Esophagus squamous epithelium (tissue), 5 donors: ENCODE results near the gene FBXO11. TPM values are rescaled to one million over a fixed set of nuclear protein-coding genes. Genes with fewer than 3 reads are reported as not detected.
A peak's percentile ranks its signal among the peaks of the same experiment; 100 is the strongest.
"Not testable (repeated sequence)": the region's sequence is repeated elsewhere in the genome, so short reads cannot be mapped to it uniquely, and the experiment has no call there.

Experiments used
- DNase-seq: peaks from one replicate; lab custom pipeline; 2025; lab: John Stamatoyannopoulos, UW
- H3K27ac ChIP-seq, 4 donors: fragments of 200-600 bp; sonication (generic); one replicate each; pipeline ENCODE4 v1.5.1; 2016 to 2019; ENCODE audit warnings: mild to moderate bottlenecking in 1 of 4
- H3K27me3 ChIP-seq, 4 donors: fragments of 200-600 bp; sonication (generic); 1 replicate in 3 of 4; 2 replicates in 1 of 4; pipeline versions ENCODE4 v1.5.1 to v1.6.0; 2017 to 2021; ENCODE audit warnings: antibody characterized with exemption in 1 of 4
- H3K36me3 ChIP-seq, 3 donors: fragments of 200-600 bp; sonication (generic); one replicate each; pipeline ENCODE4 v1.5.1; 2016 to 2019
- H3K4me1 ChIP-seq, 3 donors: fragments of 200-600 bp; sonication (generic); one replicate each; pipeline ENCODE4 v1.5.1; 2017 to 2019
- H3K4me3 ChIP-seq, 4 donors: fragments of 200-600 bp; sonication (generic); 1 replicate in 3 of 4; 2 replicates in 1 of 4; pipeline ENCODE4 v1.5.1; 2016 to 2019; ENCODE audit warnings: mild to moderate bottlenecking in 2 of 4, moderate library complexity in 1 of 4
- H3K9me3 ChIP-seq, 3 donors: fragments of 200-600 bp; sonication (generic); one replicate each; pipeline ENCODE4 v1.5.1; 2016 to 2019
- POLR2A ChIP-seq, 4 donors: fragments of 450-650 bp; IDR thresholded peaks; one replicate each; pipeline ENCODE4 v1.6.1; 2017; ENCODE audit warnings: antibody characterized with exemption in 4 of 4, mild to moderate bottlenecking in 4 of 4, moderate library complexity in 3 of 4
- WGBS, 2 donors: methylation state at CpG; one replicate each; pipeline ENCODE4 v1.1.5; 2018; 5-methylcytosine and 5-hydroxymethylcytosine counted together
- intact Hi-C: fragments of 100-400 bp; cut with DNase I; formaldehyde crosslinking; loops from one replicate; pipeline ENCODE4 v1.15.0; 2022
- total RNA-seq, 4 donors: library from RNA; depleted of rRNA; stranded (reverse); fragments of >200 nt; gene quantifications; one replicate each; pipeline ENCODE4 v1.1.0, GENCODE V29; 2016
- TF ChIP-seq, protein P1 (sequence below), 6 experiments: fragments of 450-650 bp in 4 of 6; fragments of 200-600 bp in 2 of 6; sonication (generic) in 2 of 6; IDR thresholded peaks; one replicate each; pipeline ENCODE4 v1.5.1; 2016 to 2019; ENCODE audit warnings: antibody characterized with exemption in 6 of 6, mild to moderate bottlenecking in 4 of 6, moderate library complexity in 4 of 6
- donor health status: DM: yes; HTN: yes; CAD: no.

The FBXO11 gene
- total RNA-seq, 4 donors from 2014 or later: 21.0 to 50.2 (median 34.7) TPM

DNA sequence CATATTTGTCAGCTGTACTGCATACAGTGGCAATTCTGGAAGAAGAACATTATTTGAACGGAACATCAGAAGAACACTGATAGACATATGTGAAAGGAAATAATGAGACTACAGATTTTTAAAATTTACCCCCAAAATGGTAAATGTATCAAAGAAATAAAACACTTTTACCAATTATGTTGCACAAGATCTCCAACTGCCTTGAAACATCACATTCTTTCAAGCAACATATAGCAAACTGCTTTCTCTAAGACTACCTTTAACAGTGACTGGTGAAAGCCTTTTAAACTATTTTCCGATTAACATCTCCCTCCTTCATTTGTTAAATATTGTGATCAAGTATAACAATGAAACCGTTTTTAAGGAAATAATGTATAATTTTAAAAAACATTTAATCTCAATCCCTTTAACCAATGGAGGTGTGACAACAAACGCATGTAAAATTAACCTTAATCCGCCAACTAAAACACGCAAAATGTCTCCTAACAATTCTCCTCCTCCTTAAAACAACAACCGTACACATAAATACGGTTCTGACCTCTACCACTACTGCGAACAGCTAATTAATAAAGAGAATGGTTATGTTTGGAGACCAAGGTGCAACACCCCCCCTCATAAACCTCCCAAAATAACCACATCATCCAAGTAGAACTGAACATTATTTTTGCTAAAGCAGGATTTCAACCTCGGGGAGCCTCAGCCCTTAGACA is 2.4 kb downstream of the FBXO11 start:
- TF ChIP-seq, protein P1, sequence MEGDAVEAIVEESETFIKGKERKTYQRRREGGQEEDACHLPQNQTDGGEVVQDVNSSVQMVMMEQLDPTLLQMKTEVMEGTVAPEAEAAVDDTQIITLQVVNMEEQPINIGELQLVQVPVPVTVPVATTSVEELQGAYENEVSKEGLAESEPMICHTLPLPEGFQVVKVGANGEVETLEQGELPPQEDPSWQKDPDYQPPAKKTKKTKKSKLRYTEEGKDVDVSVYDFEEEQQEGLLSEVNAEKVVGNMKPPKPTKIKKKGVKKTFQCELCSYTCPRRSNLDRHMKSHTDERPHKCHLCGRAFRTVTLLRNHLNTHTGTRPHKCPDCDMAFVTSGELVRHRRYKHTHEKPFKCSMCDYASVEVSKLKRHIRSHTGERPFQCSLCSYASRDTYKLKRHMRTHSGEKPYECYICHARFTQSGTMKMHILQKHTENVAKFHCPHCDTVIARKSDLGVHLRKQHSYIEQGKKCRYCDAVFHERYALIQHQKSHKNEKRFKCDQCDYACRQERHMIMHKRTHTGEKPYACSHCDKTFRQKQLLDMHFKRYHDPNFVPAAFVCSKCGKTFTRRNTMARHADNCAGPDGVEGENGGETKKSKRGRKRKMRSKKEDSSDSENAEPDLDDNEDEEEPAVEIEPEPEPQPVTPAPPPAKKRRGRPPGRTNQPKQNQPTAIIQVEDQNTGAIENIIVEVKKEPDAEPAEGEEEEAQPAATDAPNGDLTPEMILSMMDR (IDR thresholded peaks at IDR 0.05): no peak
- no peak for TF ChIP-seq POLR2A (IDR thresholded peaks at IDR 0.05)
- H3K9me3 ChIP-seq: no peaks in the 10 kb centered on the region
- WGBS, 2 donors: 2 to 3% methylated on average over 10 of the region's 10 CpGs
- peak overlapping the region; percentile 96 to 99 (median 98) for H3K4me3 ChIP-seq
- DNase-seq: no peak
- H3K4me1 ChIP-seq: peaks cover 0 to 61% (median 12%) of the 10 kb centered on the region in 3 donors
- peak overlapping the region; percentile 99 to 100 (median 100) for H3K27ac ChIP-seq
- intact Hi-C loops: loop anchor here (10.0 kb wide), 1 partner anchor 119 kb away; the partner anchor contains the start of gene MSH6
- H3K36me3 ChIP-seq: no peaks in the 10 kb centered on the region
- no peaks in the 10 kb centered on the region for H3K27me3 ChIP-seq

DNA sequence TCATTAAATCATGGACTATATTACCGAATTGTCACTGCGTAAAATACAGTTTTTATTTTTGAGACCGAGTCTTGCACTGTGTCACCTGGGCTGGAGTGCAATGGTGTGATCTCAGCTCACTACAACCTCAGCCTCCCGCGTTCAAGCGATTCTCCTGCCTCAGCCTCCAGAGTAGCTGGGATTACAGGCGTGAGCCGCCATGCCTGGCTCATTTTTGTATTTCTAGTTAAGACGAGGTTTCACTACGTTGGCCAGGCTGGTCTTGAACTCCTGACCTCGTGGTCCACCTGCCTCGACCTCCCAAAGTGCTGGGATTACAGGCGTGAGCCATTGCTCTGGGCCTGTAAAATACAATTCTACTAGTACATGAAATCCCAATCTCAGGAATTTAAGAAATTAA is 4.4 kb downstream of the FBXO11 start:
- H3K4me3 ChIP-seq, H3K9me3 ChIP-seq, DNase-seq, H3K27ac ChIP-seq, H3K27me3 ChIP-seq, H3K36me3 ChIP-seq: not testable (repeated sequence)
- H3K4me1 ChIP-seq: peaks cover 5 to 71% (median 16%) of the 10 kb centered on the region in 3 donors
- intact Hi-C loops: loop anchor here (10.0 kb wide), 1 partner anchor 117 kb away; the partner anchor contains the start of gene MSH6
- WGBS, 2 donors: 90 to 94% methylated on average over 12 to 13 of the region's 13 CpGs

DNA sequence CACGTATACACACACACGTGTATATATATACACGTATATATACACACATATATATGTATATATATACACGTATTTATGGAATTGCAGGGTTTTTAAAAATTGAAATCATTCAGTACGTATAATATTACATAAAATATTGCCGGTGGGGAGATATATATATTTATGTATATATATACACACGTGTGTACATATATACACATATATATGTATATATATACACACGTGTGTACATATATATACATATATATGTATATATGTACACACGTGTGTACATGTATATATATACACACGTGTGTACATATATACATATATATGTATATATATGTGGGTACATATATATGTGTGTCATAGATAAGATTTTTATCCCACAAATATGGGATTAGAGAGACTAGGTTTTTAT is 5.4 kb downstream of the FBXO11 start:
- H3K36me3 ChIP-seq: no peaks in the 10 kb centered on the region
- DNase-seq: no peak
- no peak for TF ChIP-seq POLR2A (IDR thresholded peaks at IDR 0.05)
- TF ChIP-seq, protein P1 (IDR thresholded peaks at IDR 0.05): no peak
- no peak overlapping the region for H3K27ac ChIP-seq
- H3K4me1 ChIP-seq: peaks cover 12 to 81% (median 22%) of the 10 kb centered on the region in 3 donors
- no peaks in the 10 kb centered on the region for H3K9me3 ChIP-seq
- H3K27me3 ChIP-seq: no peaks in the 10 kb centered on the region
- no peak overlapping the region for H3K4me3 ChIP-seq
- intact Hi-C loops: loop anchor here (10.0 kb wide), 1 partner anchor 116 kb away; the partner anchor contains the start of gene MSH6
- WGBS, 2 donors: 81 to 86% methylated on average over 10 of the region's 10 CpGs

DNA sequence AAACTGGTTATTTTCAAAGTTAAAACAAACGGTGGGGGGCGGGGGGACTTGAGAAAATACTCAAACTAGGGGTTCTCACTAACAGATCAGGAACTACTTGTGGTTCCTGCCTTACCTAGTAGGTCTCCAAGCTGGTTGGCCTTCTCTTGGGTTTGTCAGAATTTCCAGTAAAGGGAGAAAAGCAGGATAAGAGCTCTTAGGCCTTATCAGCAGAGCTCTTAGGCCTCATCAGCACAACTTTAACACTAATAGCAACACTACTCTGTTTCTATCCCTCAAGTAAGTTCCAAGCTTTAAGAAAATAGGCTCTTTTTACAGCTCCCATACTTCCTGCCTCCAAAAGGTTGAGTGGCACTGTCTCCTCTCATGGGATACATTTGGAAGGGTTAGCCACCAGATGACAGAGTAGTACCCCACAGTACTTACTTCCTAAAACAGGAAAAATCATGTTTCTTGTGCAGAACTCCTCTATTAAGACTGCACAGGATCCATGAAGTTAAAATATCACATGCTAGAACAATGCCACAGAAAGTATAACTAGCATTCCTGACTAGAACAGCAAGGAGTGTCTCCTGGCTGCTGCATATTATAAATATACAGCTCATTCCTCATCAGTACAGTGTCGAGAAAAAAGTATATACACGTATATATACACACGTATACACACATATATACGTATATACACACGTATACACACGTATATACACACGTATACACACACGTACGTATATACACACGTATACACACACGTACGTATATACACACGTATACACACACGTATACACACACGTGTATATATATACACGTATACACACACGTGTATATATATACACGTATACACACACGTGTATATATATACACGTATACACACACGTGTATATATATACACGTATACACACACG is 6.1 kb downstream of the FBXO11 start:
- intact Hi-C loops: loop anchor here (10.0 kb wide), 1 partner anchor 115 kb away; the partner anchor contains the start of gene MSH6
- Histone ChIP-seq H3K4me1 (peaks cover 14 to 88% (median 29%) of the 10 kb centered on the region in 3 donors), H3K9me3 (no peaks in the 10 kb centered on the region), H3K36me3 (no peaks in the 10 kb centered on the region), H3K27me3 (no peaks in the 10 kb centered on the region), H3K27ac (peak overlapping the region in 3 of 4 donors; percentile 12 to 30 (median 19)), H3K4me3 (no peak overlapping the region)
- 72 to 76% methylated on average over 20 to 22 of the region's 25 CpGs for WGBS, 2 donors
- TF ChIP-seq, protein P1 (IDR thresholded peaks at IDR 0.05): no peak
- no peak for TF ChIP-seq POLR2A (IDR thresholded peaks at IDR 0.05)
- no peak for DNase-seq

DNA sequence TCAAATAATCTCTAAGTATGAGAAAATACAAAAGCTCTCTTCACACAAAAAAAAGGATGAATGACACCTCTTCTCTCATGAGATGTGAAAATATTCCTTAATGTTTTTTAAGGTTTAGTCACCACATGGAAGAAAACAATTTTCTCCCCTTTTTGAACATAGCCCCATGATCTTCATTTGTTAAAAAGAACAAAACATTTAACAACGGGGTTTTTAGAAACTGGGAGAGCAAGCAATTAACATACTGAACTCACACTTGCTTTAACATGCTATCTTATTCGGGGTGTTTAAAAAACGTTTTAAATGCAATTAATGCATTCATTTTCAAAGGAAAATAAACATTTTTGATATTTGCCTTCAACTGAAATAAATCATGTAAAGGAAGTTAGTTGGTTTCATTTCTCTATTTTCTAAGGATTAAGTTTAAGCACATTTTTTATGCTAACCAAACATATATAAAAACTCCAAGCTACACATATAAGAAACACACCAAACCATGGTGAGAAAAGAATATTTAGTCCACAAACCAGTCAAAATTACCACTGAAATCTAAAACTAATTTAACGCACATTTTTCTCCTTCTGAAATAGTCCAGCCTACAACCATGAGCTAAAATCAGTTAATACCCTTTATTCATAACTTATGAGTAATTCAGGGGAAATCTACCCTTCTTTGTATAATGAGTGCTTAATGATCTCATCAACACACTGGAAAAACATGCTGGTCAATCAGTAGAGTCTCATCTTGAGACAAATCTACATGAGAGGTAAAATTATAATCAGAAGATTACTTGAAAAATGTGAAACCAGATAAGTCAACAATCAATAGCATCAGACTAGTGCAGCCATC is 8.2 kb downstream of the FBXO11 start:
- H3K9me3 ChIP-seq: no peaks in the 10 kb centered on the region
- peaks cover 15 to 94% (median 35%) of the 10 kb centered on the region in 3 donors for H3K4me1 ChIP-seq
- H3K4me3 ChIP-seq: no peak overlapping the region
- no peaks in the 10 kb centered on the region for H3K36me3 ChIP-seq
- TF ChIP-seq POLR2A (IDR thresholded peaks at IDR 0.05): no peak
- TF ChIP-seq, protein P1 (IDR thresholded peaks at IDR 0.05): no peak
- WGBS, 2 donors: 9 to 10% methylated on average over 4 of the region's 4 CpGs
- H3K27me3 ChIP-seq: no peaks in the 10 kb centered on the region
- H3K27ac ChIP-seq: peak overlapping the region in 2 of 4 donors; percentile 4 to 34
- no peak for DNase-seq
- intact Hi-C loops: no loop called here

DNA sequence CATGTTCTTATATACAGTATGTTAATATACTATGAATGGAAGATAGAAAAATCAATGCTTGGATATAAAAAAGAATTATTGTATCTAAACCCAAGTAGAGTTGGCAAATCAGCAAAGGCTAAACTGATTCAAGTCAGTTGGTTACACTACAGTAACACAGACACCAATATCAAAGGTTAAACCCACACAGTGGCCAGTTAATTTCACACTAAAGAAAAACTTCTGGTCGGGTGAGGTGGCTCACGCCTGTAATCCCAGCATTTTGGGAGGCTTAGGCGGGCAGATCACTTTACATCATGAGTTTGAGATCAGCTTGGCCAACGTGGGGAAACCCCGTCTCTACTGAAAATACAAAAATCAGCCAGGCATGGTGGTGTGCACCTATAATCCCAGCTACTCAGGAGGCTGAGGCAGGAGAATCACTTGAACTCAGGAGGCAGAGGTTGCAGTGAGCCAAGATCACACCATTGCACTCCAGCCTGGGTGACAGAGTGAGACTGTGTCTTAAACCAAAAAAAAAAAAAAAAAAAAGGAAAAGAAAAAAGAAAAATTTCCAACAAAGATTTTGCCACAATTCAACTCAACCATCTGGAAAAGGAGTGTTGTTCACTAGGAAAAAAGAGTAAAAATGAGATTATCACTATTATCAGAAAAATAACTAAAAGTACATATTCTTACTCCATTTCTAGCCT is 9.0 kb downstream of the FBXO11 start:
- intact Hi-C loops, H3K27me3 ChIP-seq, H3K36me3 ChIP-seq, H3K9me3 ChIP-seq, DNase-seq, H3K4me3 ChIP-seq: not testable (repeated sequence)
- 46 to 87% methylated on average over 5 of the region's 5 CpGs for WGBS, 2 donors
- H3K4me1 ChIP-seq: peaks cover 15 to 93% (median 38%) of the 10 kb centered on the region in 3 donors
- peak overlapping the region in 1 of 4 donors; percentile 4 for H3K27ac ChIP-seq
